ENCODE measurements around the gene PLCB4. TPM values are rescaled to one million over a fixed set of nuclear protein-coding genes. Genes with fewer than 3 reads are reported as not detected.
"Not testable (repeated sequence)": the region's sequence is repeated elsewhere in the genome, so short reads cannot be mapped to it uniquely, and the experiment has no call there.

Gene PLCB4
- polyA plus RNA-seq, 1 donor, result 14.6 TPM

DNA sequence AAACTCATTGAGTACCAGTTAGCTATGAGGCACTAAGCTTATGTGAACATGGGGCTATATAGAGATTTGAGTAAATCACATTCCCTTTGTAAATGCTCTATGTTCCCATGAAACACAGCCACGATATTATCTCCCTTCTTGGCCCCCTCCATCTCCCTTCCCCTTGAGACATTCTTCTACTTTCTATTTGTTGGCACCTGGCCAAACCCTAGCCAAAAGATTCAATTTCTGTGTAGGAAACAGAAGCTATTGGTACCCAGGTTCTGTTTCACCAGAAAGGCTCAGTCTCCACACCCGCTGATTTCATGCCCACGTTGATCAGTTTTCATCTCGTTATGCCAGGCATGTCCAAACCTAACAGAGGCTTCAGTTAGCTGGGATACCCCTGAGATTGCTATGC is 300.0 kb downstream of the PLCB4 start:
- H3K4me3 ChIP-seq (ENCODE audit: low read length), result no peak overlapping the region
- 100% methylated on average over 1 of the region's 4 CpGs for WGBS (ENCODE audit: insufficient coverage, low lambda C conversion rate)
- no peaks in the 10 kb centered on the region for H3K9me3 ChIP-seq (ENCODE audit: control insufficient read depth, low read depth, low read length)
- H3K27me3 ChIP-seq (ENCODE audit: control insufficient read depth, insufficient read depth, low read length), result no peaks in the 10 kb centered on the region
- no peaks in the 10 kb centered on the region for H3K4me1 ChIP-seq (ENCODE audit: control insufficient read depth, insufficient read depth, low read length)
- no peak for DNase-seq
- H3K36me3 ChIP-seq (ENCODE audit: control insufficient read depth, insufficient read depth, low read length), result peaks cover 4% of the 10 kb centered on the region
- no peak overlapping the region for H3K27ac ChIP-seq (ENCODE audit: low read length)

- H3K36me3 ChIP-seq (ENCODE audit: control insufficient read depth, insufficient read depth, low read length), result peaks cover 4% of the 10 kb centered on the region
- DNase-seq, result no peak
- H3K4me1 ChIP-seq (ENCODE audit: control insufficient read depth, insufficient read depth, low read length), result no peaks in the 10 kb centered on the region
- no CpG with 5 or more reads among the region's 4 CpGs for WGBS (ENCODE audit: insufficient coverage, low lambda C conversion rate)
- H3K9me3 ChIP-seq (ENCODE audit: control insufficient read depth, low read depth, low read length), result no peaks in the 10 kb centered on the region
- H3K27me3 ChIP-seq (ENCODE audit: control insufficient read depth, insufficient read depth, low read length), result no peaks in the 10 kb centered on the region
- no peak overlapping the region for H3K4me3 ChIP-seq (ENCODE audit: low read length)
- H3K27ac ChIP-seq (ENCODE audit: low read length), result no peak overlapping the region
Observed at GRCh38 chr20:9369557-9369956, 300.7 kb downstream of the PLCB4 start.

DNA sequence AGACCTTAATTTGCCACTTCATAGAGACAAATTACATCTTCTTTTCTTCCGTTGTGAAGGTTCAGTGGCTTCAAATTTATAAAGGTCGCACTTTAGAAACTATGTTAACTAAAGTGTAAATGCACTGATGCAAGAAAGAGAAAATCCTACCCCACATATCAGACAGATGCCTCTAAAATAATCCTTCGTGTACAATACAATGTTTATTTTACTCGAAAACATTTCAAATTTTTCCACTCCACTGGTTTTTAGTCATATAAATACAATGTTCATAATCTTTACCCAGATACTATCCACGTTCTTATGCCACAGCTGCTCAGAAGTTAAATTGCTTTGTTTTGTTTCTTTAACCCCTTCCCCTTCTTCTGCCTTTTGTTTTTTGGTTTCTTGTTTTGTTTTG is 305.2 kb downstream of the PLCB4 start:
- DNase-seq, result no peak
- no peak overlapping the region for H3K4me3 ChIP-seq (ENCODE audit: low read length)
- no peaks in the 10 kb centered on the region for H3K9me3 ChIP-seq (ENCODE audit: control insufficient read depth, low read depth, low read length)
- H3K4me1 ChIP-seq (ENCODE audit: control insufficient read depth, insufficient read depth, low read length), result no peaks in the 10 kb centered on the region
- no peak overlapping the region for H3K27ac ChIP-seq (ENCODE audit: low read length)
- H3K27me3 ChIP-seq (ENCODE audit: control insufficient read depth, insufficient read depth, low read length), result no peaks in the 10 kb centered on the region
- H3K36me3 ChIP-seq (ENCODE audit: control insufficient read depth, insufficient read depth, low read length), result no peaks in the 10 kb centered on the region
- WGBS (ENCODE audit: insufficient coverage, low lambda C conversion rate), result 43% methylated on average over 3 of the region's 5 CpGs

GRCh38 chr20:9374480-9374879 is 305.6 kb downstream of the PLCB4 start:
- H3K36me3 ChIP-seq (ENCODE audit: control insufficient read depth, insufficient read depth, low read length), result no peaks in the 10 kb centered on the region
- no peaks in the 10 kb centered on the region for H3K27me3 ChIP-seq (ENCODE audit: control insufficient read depth, insufficient read depth, low read length)
- H3K27ac ChIP-seq (ENCODE audit: low read length), result no peak overlapping the region
- no peaks in the 10 kb centered on the region for H3K4me1 ChIP-seq (ENCODE audit: control insufficient read depth, insufficient read depth, low read length)
- no peak overlapping the region for H3K4me3 ChIP-seq (ENCODE audit: low read length)
- no peak for DNase-seq
- 80% methylated on average over 1 of the region's 1 CpG for WGBS (ENCODE audit: insufficient coverage, low lambda C conversion rate)
- H3K9me3 ChIP-seq (ENCODE audit: control insufficient read depth, low read depth, low read length), result no peaks in the 10 kb centered on the region

- 86% methylated on average over 1 of the region's 1 CpG for WGBS (ENCODE audit: insufficient coverage, low lambda C conversion rate)
- no peaks in the 10 kb centered on the region for H3K36me3 ChIP-seq (ENCODE audit: control insufficient read depth, insufficient read depth, low read length)
- H3K27me3 ChIP-seq (ENCODE audit: control insufficient read depth, insufficient read depth, low read length), result no peaks in the 10 kb centered on the region
- H3K4me1 ChIP-seq (ENCODE audit: control insufficient read depth, insufficient read depth, low read length), result no peaks in the 10 kb centered on the region
- no peaks in the 10 kb centered on the region for H3K9me3 ChIP-seq (ENCODE audit: control insufficient read depth, low read depth, low read length)
- no peak overlapping the region for H3K27ac ChIP-seq (ENCODE audit: low read length)
- no peak for DNase-seq
- no peak overlapping the region for H3K4me3 ChIP-seq (ENCODE audit: low read length)
Observed at GRCh38 chr20:9375221-9375681, 306.4 kb downstream of the PLCB4 start.

DNA sequence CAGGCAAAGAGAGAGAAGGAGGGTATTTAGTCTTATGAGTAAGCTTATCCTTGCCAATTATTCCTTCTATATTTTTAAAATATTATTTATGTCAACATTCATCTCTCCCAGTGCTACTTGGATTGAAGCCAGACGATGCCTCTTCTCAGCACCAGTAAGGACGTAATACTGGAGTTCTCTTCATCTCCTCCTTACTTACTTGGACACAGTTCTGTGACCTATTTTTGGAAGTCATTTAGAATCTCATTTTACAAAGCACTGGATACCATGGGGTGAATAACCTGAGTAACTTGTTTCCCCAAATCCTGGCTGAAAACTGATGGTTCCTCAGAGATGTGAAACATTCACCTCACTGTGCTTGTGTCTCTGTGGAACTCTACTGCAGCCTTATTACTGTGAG is 308.1 kb downstream of the PLCB4 start:
- Histone ChIP-seq H3K4me3 (ENCODE audit: low read length) (no peak overlapping the region), H3K36me3 (ENCODE audit: control insufficient read depth, insufficient read depth, low read length) (no peaks in the 10 kb centered on the region), H3K27me3 (ENCODE audit: control insufficient read depth, insufficient read depth, low read length) (no peaks in the 10 kb centered on the region), H3K9me3 (ENCODE audit: control insufficient read depth, low read depth, low read length) (no peaks in the 10 kb centered on the region), H3K27ac (ENCODE audit: low read length) (no peak overlapping the region), H3K4me1 (ENCODE audit: control insufficient read depth, insufficient read depth, low read length) (peaks cover 2% of the 10 kb centered on the region)
- DNase-seq, result no peak
- 82% methylated on average over 2 of the region's 2 CpGs for WGBS (ENCODE audit: insufficient coverage, low lambda C conversion rate)

GRCh38 chr20:9385345-9386310 is 316.7 kb downstream of the PLCB4 start:
- Histone ChIP-seq H3K4me1 (ENCODE audit: control insufficient read depth, insufficient read depth, low read length) (peaks cover 16% of the 10 kb centered on the region), H3K9me3 (ENCODE audit: control insufficient read depth, low read depth, low read length) (peaks cover 11% of the 10 kb centered on the region)
- 92% methylated on average over 2 of the region's 61 CpGs for WGBS (ENCODE audit: insufficient coverage, low lambda C conversion rate)
- H3K27me3 ChIP-seq (ENCODE audit: control insufficient read depth, insufficient read depth, low read length); H3K36me3 ChIP-seq (ENCODE audit: control insufficient read depth, insufficient read depth, low read length); H3K27ac ChIP-seq (ENCODE audit: low read length); DNase-seq; H3K4me3 ChIP-seq (ENCODE audit: low read length): not testable (repeated sequence)

GRCh38 chr20:9388160-9388812 is 319.4 kb downstream of the PLCB4 start:
- Histone ChIP-seq H3K9me3 (ENCODE audit: control insufficient read depth, low read depth, low read length) (peaks cover 11% of the 10 kb centered on the region), H3K4me3 (ENCODE audit: low read length) (no peak overlapping the region), H3K36me3 (ENCODE audit: control insufficient read depth, insufficient read depth, low read length) (no peaks in the 10 kb centered on the region), H3K27ac (ENCODE audit: low read length) (no peak overlapping the region), H3K27me3 (ENCODE audit: control insufficient read depth, insufficient read depth, low read length) (no peaks in the 10 kb centered on the region), H3K4me1 (ENCODE audit: control insufficient read depth, insufficient read depth, low read length) (peaks cover 34% of the 10 kb centered on the region)
- WGBS (ENCODE audit: insufficient coverage, low lambda C conversion rate), result 95% methylated on average over 3 of the region's 8 CpGs
- DNase-seq, result no peak

DNA sequence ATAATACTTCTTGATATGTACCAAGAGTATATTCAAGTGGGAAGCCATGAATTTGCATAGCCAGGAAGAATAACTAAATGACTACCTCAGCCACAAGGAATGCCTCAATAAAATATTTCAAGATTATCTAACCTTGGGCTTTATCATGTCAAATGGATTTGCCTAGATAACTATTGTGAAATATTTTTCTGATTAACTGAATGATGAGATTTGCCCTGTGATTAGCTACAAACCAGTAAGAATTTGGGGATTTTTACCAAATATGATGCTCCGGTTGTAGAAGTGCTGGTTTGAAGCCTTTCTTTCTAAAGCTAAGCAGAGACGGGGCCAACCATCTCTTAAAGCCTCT is 319.9 kb downstream of the PLCB4 start:
- Histone ChIP-seq H3K9me3 (ENCODE audit: control insufficient read depth, low read depth, low read length) (peaks cover 11% of the 10 kb centered on the region), H3K4me1 (ENCODE audit: control insufficient read depth, insufficient read depth, low read length) (peaks cover 34% of the 10 kb centered on the region), H3K27ac (ENCODE audit: low read length) (peak overlapping the region; percentile 42), H3K27me3 (ENCODE audit: control insufficient read depth, insufficient read depth, low read length) (no peaks in the 10 kb centered on the region), H3K36me3 (ENCODE audit: control insufficient read depth, insufficient read depth, low read length) (no peaks in the 10 kb centered on the region), H3K4me3 (ENCODE audit: low read length) (no peak overlapping the region)
- no CpG with 5 or more reads among the region's 2 CpGs for WGBS (ENCODE audit: insufficient coverage, low lambda C conversion rate)
- no peak for DNase-seq

DNA sequence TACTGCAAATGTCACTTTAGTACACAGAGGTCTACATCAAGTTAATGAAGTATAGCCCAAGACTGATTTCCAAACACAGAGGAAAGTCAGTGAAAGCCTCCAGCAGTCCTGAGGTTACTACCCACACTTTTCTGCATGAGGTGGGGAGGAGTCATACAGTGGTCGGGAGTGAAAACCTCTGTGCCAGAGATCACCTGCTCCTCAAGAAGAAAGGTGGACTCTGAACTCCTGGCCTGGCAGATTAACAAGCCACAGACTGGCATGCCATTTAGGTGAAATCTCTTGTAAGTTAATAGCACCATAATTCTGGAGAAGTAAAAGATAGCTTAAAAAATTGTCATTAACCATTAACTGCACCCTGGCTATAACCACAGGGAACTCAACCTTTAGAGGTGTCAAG is 320.5 kb downstream of the PLCB4 start:
- H3K4me3 ChIP-seq (ENCODE audit: low read length), result no peak overlapping the region
- H3K4me1 ChIP-seq (ENCODE audit: control insufficient read depth, insufficient read depth, low read length), result peaks cover 34% of the 10 kb centered on the region
- peak overlapping the region; percentile 42 for H3K27ac ChIP-seq (ENCODE audit: low read length)
- DNase-seq, result peak; percentile 84 to 93
- no peaks in the 10 kb centered on the region for H3K27me3 ChIP-seq (ENCODE audit: control insufficient read depth, insufficient read depth, low read length)
- no CpG with 5 or more reads among the region's 1 CpG for WGBS (ENCODE audit: insufficient coverage, low lambda C conversion rate)
- peaks cover 11% of the 10 kb centered on the region for H3K9me3 ChIP-seq (ENCODE audit: control insufficient read depth, low read depth, low read length)
- H3K36me3 ChIP-seq (ENCODE audit: control insufficient read depth, insufficient read depth, low read length), result no peaks in the 10 kb centered on the region

All from large intestine (tissue), 3 donors.